Adrenal gland (tissue), 12 donors: ENCODE measurements around the gene LRP1. TPM values are rescaled to one million over a fixed set of nuclear protein-coding genes. Genes with fewer than 3 reads are reported as not detected.

Experiments used
- DNase-seq, 7 donors: peaks; one replicate each; pipeline ENCODE4 v3.0.0-alpha.2; 2019 to 2020
- H3K27ac ChIP-seq, 5 donors: fragments of 200-600 bp; sonication (generic) in 4 of 5; 1 replicate in 3 of 5; 2 replicates in 2 of 5; pipeline versions ENCODE4 v1.5.1 to v1.8.0; 2016 to 2020; ENCODE audit warnings: mild to moderate bottlenecking in 1 of 5
- H3K27me3 ChIP-seq: fragments of 200-600 bp; 2 replicates; pipeline ENCODE4 v1.8.0; 2021
- H3K36me3 ChIP-seq, 2 donors: fragments of 200-600 bp; replicated peaks in 1 of 2; 1 replicate in 1 of 2; 2 replicates in 1 of 2; pipeline versions ENCODE4 v1.5.1 to v1.8.0; 2018 to 2022
- H3K4me1 ChIP-seq, 2 donors: fragments of 200-600 bp; replicated peaks in 1 of 2; 1 replicate in 1 of 2; 2 replicates in 1 of 2; pipeline versions ENCODE4 v1.5.1 to v1.8.0; 2018 to 2021
- H3K4me3 ChIP-seq, 4 donors: fragments of 200-600 bp; sonication (generic) in 3 of 4; one replicate each; pipeline ENCODE4 v1.5.1; 2016 to 2018
- H3K9me3 ChIP-seq, 3 donors: fragments of 200-600 bp; sonication (generic) in 1 of 3; replicated peaks in 1 of 3; 1 replicate in 2 of 3; 2 replicates in 1 of 3; pipeline versions ENCODE4 v1.5.1 to v1.8.0; 2016 to 2021
- CTCF ChIP-seq, 6 experiments: fragments of 450-650 bp in 4 of 6; fragments of 200-600 bp in 2 of 6; sonication (generic) in 1 of 6; IDR thresholded peaks; 1 replicate in 5 of 6; 2 replicates in 1 of 6; pipeline versions ENCODE4 v1.5.1 to v1.8.0; 2016 to 2021; ENCODE audit warnings: antibody characterized with exemption in 6 of 6, mild to moderate bottlenecking in 2 of 6, moderate library complexity in 1 of 6
- POLR2A ChIP-seq, 2 donors: fragments of 450-650 bp; IDR thresholded peaks; one replicate each; pipeline ENCODE4 v1.6.1; 2017; ENCODE audit warnings: antibody characterized with exemption in 2 of 2, mild to moderate bottlenecking in 2 of 2, moderate library complexity in 1 of 2
- WGBS, 4 donors: extraction: QIAGEN DNeasy Blood & Tissue Kit in 2 of 4; methylation state at CpG; one replicate each; pipeline versions ENCODE4 v1.1.5 to v1.1.7; 2013 to 2017; 5-methylcytosine and 5-hydroxymethylcytosine counted together
- intact Hi-C, 2 donors: fragments of 100-400 bp; cut with DNase I; formaldehyde crosslinking; loops; one replicate each; pipeline versions ENCODE4 v1.14.1 to v1.15.0; 2022 to 2023
- polyA plus RNA-seq, 3 donors: library from polyadenylated mRNA; stranded (reverse); fragments of 200-250 nt in 2 of 3; fragments of 350-450 nt in 1 of 3; fragmentation: Illumina TruSeq in 1 of 3; extraction: RNeasy Lipid Tissue Mini Kit (QIAGEN cat#74804) in 1 of 3; gene quantifications; one replicate each; pipeline ENCODE4 v1.2.3, GENCODE V29; 2013 to 2014
- total RNA-seq, 9 donors: library from RNA; depleted of rRNA in 4 of 9; stranded (reverse); fragments of >200 nt in 4 of 9; fragments of 120-200 nt in 1 of 9; fragmentation: NEBNext Ultra II Directional in 1 of 9; extraction: Animal tissue kit (Norgen Biotek cat#: 25700) in 1 of 9; gene quantifications; one replicate each; pipeline versions ENCODE4 v1.1.0 to v1.2.4, GENCODE V29; 2013 to 2023
- donor health status: healthy with polysubstance abuse.
- donor health status: Bipolar disorder and iron deficiency.
- donor health status: DM: yes; HTN: yes; CAD: no.
- donor health status: DM: no; HTN: no; CAD: no.
- donor health status: DM: no; HTN: no; CAD: no.
- donor health status: DM: yes; HTN: yes; CAD: no.

LRP1 gene
- total and polyA plus RNA-seq, 12 donors, result 18.4 to 307 (median 138) TPM

- no peaks in the 10 kb centered on the region for H3K27me3 ChIP-seq
- H3K4me3 ChIP-seq, result no peak overlapping the region
- H3K4me1 ChIP-seq, result peaks cover 4 to 14% of the 10 kb centered on the region in 2 donors
- 14 to 19% (median 17%) methylated on average over 10 of the region's 10 CpGs for WGBS, 4 donors
- H3K27ac ChIP-seq, result no peak overlapping the region
- H3K9me3 ChIP-seq, result no peaks in the 10 kb centered on the region
- TF ChIP-seq POLR2A (IDR thresholded peaks at IDR 0.05) (no peak), CTCF (IDR thresholded peaks at IDR 0.05) (peak; percentile 93 to 97 (median 96))
- intact Hi-C loops, result loop anchor here in 1 of 2 donors (2.0 kb wide), 1 partner anchor 54 kb away; no protein-coding TSS in a partner anchor
- H3K36me3 ChIP-seq, result no peaks in the 10 kb centered on the region
- peak; percentile 69 to 91 (median 81) for DNase-seq
Measured at GRCh38 chr12:57124261-57124877, 3.9 kb upstream of the LRP1 start.

- no peak for TF ChIP-seq POLR2A (IDR thresholded peaks at IDR 0.05)
- no peak for TF ChIP-seq CTCF (IDR thresholded peaks at IDR 0.05)
- Histone ChIP-seq H3K36me3 (no peaks in the 10 kb centered on the region), H3K9me3 (no peaks in the 10 kb centered on the region), H3K4me1 (peaks cover 4 to 21% of the 10 kb centered on the region in 2 donors), H3K27ac (no peak overlapping the region), H3K4me3 (no peak overlapping the region), H3K27me3 (no peaks in the 10 kb centered on the region)
- DNase-seq, result no peak
- intact Hi-C loops, result no loop called here
- WGBS, 4 donors, result 89 to 95% (median 92%) methylated on average over 11 of the region's 11 CpGs
Measured at GRCh38 chr12:57126061-57126460, 2.2 kb upstream of the LRP1 start.

- no peak for DNase-seq
- no peak overlapping the region for H3K4me3 ChIP-seq
- H3K4me1 ChIP-seq, result peaks cover 4 to 26% of the 10 kb centered on the region in 2 donors
- peak overlapping the region; percentile 37 to 97 (median 94) for H3K27ac ChIP-seq
- no peak for TF ChIP-seq POLR2A (IDR thresholded peaks at IDR 0.05)
- TF ChIP-seq CTCF (IDR thresholded peaks at IDR 0.05), result no peak
- WGBS, 4 donors, result 44 to 56% (median 51%) methylated on average over 7 of the region's 7 CpGs
- H3K27me3 ChIP-seq, result no peaks in the 10 kb centered on the region
- H3K36me3 ChIP-seq, result no peaks in the 10 kb centered on the region
- intact Hi-C loops, result no loop called here
- H3K9me3 ChIP-seq, result no peaks in the 10 kb centered on the region
Measured at GRCh38 chr12:57126561-57126960, 1.7 kb upstream of the LRP1 start.

GRCh38 chr12:57127101-57127725 is 1.1 kb upstream of the LRP1 start:
- Histone ChIP-seq H3K27me3 (no peaks in the 10 kb centered on the region), H3K4me1 (peaks cover 4 to 32% of the 10 kb centered on the region in 2 donors), H3K36me3 (no peaks in the 10 kb centered on the region), H3K27ac (peak overlapping the region; percentile 37 to 97 (median 94)), H3K9me3 (no peaks in the 10 kb centered on the region), H3K4me3 (peak overlapping the region in 2 of 4 donors; percentile 73 to 84)
- WGBS, 4 donors, result 2 to 4% (median 3%) methylated on average over 24 to 26 of the region's 26 CpGs
- intact Hi-C loops, result no loop called here
- peak; percentile 78 to 91 (median 85) for DNase-seq
- TF ChIP-seq POLR2A (IDR thresholded peaks at IDR 0.05) (peak in 1 of 2 donors; percentile 62), CTCF (IDR thresholded peaks at IDR 0.05) (peak in 4 of 6 experiments; percentile 28 to 41 (median 32))
